GM10248 (cell line): ENCODE measurements around the gene ADGRV1.

Experiments
- CTCF ChIA-PET: fragments of 300-600 bp; sonication (Branson Sonifier 250); formaldehyde crosslinking; extraction: SDS; loops from one replicate; lab custom pipeline; 2021; ENCODE audit warnings: antibody characterized with exemption; lab: Yijun Ruan, JAX
- POLR2A ChIA-PET: fragments of 350-650 bp; sonication (Branson Sonifier 250); formaldehyde crosslinking; extraction: SDS; loops from one replicate; lab custom pipeline; 2020; ENCODE audit warnings: antibody characterized with exemption; lab: Yijun Ruan, JAX
- DNase-seq: peaks from one replicate; pipeline ENCODE4 v3.0.0; 2012; ENCODE audit errors: extremely low spot score
- TF ChIP-seq, protein P1 (sequence below): IDR thresholded peaks from 2 replicates; pipeline ENCODE4 v1.5.1; 2012; ENCODE audit warnings: mild to moderate bottlenecking, low read depth; ENCODE audit errors: extremely low read depth, missing control alignments, control extremely low read depth

ADGRV1 gene

DNA sequence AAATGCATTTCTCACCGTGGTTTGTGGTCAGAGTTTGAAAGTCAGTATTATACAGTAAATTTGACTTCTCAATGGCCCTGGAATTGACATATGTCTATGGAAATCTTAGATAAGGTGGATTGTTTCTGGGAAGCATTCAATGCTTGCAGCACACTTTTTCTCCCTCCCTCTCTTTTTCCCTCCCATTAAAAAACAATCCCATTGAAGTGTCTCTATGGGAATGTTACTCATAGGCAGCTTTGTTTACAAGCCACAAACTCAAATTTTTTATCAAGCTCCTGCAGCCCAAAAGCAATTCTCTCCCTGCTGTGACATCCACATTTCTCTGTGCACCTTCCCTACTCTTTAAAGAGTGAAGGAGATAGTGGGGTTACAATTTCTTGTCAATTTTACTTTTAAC is 532.4 kb downstream of the ADGRV1 start:
- TF ChIP-seq, protein P1, sequence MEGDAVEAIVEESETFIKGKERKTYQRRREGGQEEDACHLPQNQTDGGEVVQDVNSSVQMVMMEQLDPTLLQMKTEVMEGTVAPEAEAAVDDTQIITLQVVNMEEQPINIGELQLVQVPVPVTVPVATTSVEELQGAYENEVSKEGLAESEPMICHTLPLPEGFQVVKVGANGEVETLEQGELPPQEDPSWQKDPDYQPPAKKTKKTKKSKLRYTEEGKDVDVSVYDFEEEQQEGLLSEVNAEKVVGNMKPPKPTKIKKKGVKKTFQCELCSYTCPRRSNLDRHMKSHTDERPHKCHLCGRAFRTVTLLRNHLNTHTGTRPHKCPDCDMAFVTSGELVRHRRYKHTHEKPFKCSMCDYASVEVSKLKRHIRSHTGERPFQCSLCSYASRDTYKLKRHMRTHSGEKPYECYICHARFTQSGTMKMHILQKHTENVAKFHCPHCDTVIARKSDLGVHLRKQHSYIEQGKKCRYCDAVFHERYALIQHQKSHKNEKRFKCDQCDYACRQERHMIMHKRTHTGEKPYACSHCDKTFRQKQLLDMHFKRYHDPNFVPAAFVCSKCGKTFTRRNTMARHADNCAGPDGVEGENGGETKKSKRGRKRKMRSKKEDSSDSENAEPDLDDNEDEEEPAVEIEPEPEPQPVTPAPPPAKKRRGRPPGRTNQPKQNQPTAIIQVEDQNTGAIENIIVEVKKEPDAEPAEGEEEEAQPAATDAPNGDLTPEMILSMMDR, result no peak
- CTCF ChIA-PET, result interaction anchor here (0.6 kb wide), 1 partner anchor 294 kb away, joined by 3 read pairs; no protein-coding TSS in a partner anchor
- POLR2A ChIA-PET, result no interaction called here
- no peak for DNase-seq

DNA sequence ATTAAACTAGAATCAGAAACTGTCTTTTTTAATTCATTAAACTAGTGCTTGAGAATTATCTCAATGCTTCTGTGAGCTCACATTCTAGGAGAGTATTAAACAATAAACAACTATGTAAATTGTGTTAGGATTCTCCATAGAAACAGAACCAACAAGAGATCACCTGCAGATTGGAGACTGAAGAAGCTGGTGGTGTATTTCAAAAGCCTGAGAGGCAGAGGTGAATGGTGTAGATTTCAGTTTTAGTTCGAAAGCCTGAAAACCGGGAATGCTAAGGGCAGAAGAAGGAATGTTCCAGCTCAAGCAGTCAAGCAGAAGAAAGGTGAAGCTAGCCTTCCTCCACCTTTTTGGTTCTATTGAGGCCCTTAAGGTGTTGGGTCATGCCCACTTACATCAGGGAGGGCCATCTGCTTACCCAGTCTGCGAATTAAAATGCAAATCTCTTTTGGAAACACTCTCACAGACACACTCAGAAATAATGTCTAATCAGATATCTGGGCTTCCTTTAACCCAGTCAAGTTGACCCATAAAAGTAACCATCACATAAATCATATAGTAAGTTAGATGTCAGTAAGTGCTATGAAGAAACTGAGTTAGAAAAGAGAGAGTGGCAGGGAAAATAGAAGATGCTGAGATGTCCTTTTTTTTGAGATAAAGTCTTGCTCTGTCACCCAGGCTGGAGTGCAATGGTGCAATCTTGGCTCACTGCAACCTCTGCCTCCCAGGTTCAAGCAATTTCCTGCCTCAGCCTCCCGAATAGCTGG is 533.1 kb downstream of the ADGRV1 start:
- no peak for DNase-seq
- POLR2A ChIA-PET, result no interaction called here
- CTCF ChIA-PET, result no interaction called here
- TF ChIP-seq, protein P1, result no peak

DNA sequence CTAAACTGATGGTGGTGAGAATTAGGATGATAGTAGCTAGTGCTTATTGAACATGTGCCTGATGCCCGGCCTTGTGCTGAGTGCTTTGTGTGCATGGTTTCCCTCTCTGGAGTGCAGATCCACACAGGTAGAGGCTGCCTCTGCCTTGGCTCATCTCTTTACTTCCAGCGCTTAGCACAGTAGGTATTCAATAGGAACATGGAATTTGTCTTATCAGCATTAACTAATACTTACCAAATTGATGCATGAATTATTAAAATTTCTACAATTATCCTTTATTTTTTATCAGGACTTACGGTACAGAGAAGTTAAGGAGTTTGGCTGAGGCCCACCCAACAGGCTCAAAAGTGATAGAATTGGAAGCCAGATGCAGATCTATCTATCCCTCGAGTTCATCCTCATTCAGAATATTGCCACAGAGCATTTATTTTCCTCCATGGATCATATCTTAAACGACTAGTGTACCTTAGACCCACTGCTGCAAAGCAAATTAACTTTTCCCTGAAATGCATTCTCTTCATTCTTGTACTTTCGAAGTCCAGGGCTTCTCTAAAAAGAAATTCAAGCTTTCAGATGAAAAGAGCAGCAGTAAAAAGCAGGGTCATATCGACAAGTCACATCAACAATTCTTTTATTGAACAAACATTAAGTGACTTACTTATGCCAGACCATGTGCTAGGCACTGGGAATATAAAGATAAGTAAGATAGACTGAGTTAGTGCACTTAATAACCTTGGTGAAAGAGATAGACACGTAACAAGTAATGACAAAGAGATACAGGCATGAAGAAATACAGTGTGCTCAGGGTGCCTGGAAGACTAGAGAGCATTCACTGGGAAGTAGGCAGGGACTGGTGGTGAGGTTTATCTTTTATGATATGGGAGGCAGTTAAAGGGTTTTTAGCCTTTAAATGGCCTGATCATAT is 534.5 kb downstream of the ADGRV1 start:
- ChIA-PET CTCF (interaction anchor here (0.8 to 1.7 kb wide), 4 partner anchors 7 to 327 kb away, joined by 3 to 5 read pairs (median 3); no protein-coding TSS in a partner anchor), POLR2A (no interaction called here)
- TF ChIP-seq, protein P1, result no peak
- DNase-seq, result no peak

DNA sequence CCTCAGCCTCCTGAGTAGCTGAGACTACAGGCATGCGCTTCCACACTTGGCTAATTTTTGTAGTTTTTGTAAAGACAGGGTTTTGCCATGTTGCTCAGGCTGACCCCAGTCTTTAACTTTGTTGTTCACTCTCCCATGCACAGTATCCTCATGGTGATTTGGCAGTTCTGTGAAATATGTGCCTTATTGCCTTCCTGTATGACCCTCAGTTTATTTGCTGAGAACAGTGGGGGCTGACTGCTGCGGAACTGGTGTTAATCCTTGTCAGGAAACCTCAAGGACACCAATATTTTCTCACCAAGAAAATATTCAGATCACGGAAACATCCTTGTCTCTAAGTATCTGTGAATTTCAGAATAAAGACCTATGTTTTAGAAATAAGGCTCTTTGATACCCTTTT is 536.7 kb downstream of the ADGRV1 start:
- TF ChIP-seq, protein P1, result no peak
- CTCF ChIA-PET, result interaction anchor here (1.0 to 1.7 kb wide), 2 partner anchors 17 to 289 kb away, joined by 3 to 5 read pairs; no protein-coding TSS in a partner anchor
- POLR2A ChIA-PET, result no interaction called here
- no peak for DNase-seq

DNA sequence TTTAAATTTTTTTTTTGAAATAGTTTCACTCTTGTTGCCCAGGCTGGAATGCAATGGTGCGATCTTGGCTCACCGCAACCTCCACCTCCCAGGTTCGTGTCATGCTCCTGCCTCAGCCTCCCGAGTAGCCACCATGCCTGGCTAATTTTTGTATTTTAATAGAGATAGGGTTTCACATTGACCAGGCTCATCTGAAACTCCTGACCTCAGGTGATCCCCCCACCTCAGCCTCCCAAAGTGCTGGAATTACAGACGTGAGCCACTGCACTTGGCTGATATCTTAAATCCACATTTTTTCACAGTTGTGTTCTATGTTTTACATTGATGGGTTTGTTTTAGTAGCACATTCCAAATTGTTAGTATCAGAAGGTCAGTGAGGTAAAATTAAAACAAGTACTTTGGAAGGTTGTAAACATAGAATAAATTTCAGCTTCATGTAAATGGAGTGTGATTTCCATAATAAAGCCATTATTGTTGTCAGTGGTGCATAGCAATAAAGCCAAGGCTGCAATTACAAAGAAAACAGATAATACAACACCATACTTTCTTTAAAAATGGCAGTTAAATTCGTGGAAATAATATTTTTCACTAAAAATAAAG is 537.3 kb downstream of the ADGRV1 start:
- POLR2A ChIA-PET, result no interaction called here
- TF ChIP-seq, protein P1, result no peak
- no peak for DNase-seq
- CTCF ChIA-PET, result no interaction called here

DNA sequence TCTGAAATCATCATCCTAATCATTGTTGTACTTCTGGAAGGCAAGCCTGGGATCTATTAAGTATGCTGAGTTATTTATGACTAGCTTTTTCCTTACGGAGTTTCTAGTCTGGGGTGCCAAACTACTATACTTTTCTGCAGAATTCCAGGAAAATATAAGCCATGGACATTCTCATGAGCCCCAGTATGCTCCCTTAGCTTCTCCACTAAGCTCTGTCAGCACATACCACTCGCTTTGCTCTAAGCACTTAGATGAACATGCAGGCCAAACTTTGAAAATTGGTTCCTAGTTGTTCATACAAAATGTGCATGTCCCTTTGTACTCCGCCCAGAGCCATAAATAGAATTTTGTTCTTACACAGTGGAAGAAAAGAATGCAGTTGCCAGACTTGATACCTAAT is 539.9 kb downstream of the ADGRV1 start:
- CTCF ChIA-PET, result interaction anchor here (0.9 to 1.8 kb wide), 6 partner anchors 8 to 321 kb away, joined by 3 to 16 read pairs (median 4); no protein-coding TSS in a partner anchor
- TF ChIP-seq, protein P1, result no peak
- POLR2A ChIA-PET, result no interaction called here
- DNase-seq, result no peak
